ENCODE data around the gene ENGASE. TPM values are rescaled to one million over a fixed set of nuclear protein-coding genes. Genes with fewer than 3 reads are reported as not detected.

Gene ENGASE
- total RNA-seq, 1 experiment from 2014 or later = 34.5 TPM

- no peaks in the 10 kb centered on the region for H3K4me1 Mint-ChIP-seq (ENCODE audit: insufficient read depth, unreplicated experiment)
- no peaks in the 10 kb centered on the region for H3K36me3 Mint-ChIP-seq (ENCODE audit: insufficient read depth, unreplicated experiment)
- peaks cover 46% of the 10 kb centered on the region for H3K27me3 Mint-ChIP-seq (ENCODE audit: insufficient read depth, unreplicated experiment)
- no peaks in the 10 kb centered on the region for H3K9me3 Mint-ChIP-seq (ENCODE audit: unreplicated experiment)
- TF ChIP-seq CTCF (IDR thresholded peaks at IDR 0.05; ENCODE audit: unreplicated experiment) = no peak
- ChIA-PET POLR2A (interaction anchor here (1.4 kb wide), 1 partner anchor 18 kb away, joined by 4 read pairs; no protein-coding TSS in a partner anchor), CTCF (no interaction called here)
- no peak overlapping the region for H3K27ac Mint-ChIP-seq (ENCODE audit: low read depth, unreplicated experiment)
- no peak overlapping the region for H3K4me3 Mint-ChIP-seq (ENCODE audit: unreplicated experiment)
- BruUV-seq (replicated peaks) = no TSS peak
- intact Hi-C loops (cut with micrococcal nuclease) = no loop called here
- DNase-seq (ENCODE audit: unreplicated experiment) = no peak
Observed at GRCh38 chr17:79108232-79108850, 33.7 kb downstream of the ENGASE start.

- Mint-ChIP-seq H3K36me3 (ENCODE audit: insufficient read depth, unreplicated experiment) (no peaks in the 10 kb centered on the region), H3K27ac (ENCODE audit: low read depth, unreplicated experiment) (no peak overlapping the region), H3K27me3 (ENCODE audit: insufficient read depth, unreplicated experiment) (peaks cover 52% of the 10 kb centered on the region), H3K4me1 (ENCODE audit: insufficient read depth, unreplicated experiment) (no peaks in the 10 kb centered on the region), H3K4me3 (ENCODE audit: unreplicated experiment) (no peak overlapping the region), H3K9me3 (ENCODE audit: unreplicated experiment) (no peaks in the 10 kb centered on the region)
- BruUV-seq (replicated peaks) = no TSS peak
- TF ChIP-seq CTCF (IDR thresholded peaks at IDR 0.05; ENCODE audit: unreplicated experiment) = no peak
- ChIA-PET CTCF (no interaction called here), POLR2A (no interaction called here)
- no peak for DNase-seq (ENCODE audit: unreplicated experiment)
- intact Hi-C loops (cut with micrococcal nuclease) = no loop called here
Observed at GRCh38 chr17:79108870-79109269, 34.2 kb downstream of the ENGASE start.

- H3K36me3 Mint-ChIP-seq (ENCODE audit: insufficient read depth, unreplicated experiment) = no peaks in the 10 kb centered on the region
- peak; percentile 25 for TF ChIP-seq CTCF (IDR thresholded peaks at IDR 0.05; ENCODE audit: unreplicated experiment)
- POLR2A ChIA-PET = no interaction called here
Observed at GRCh38 chr17:79109584-79109983, 35.0 kb downstream of the ENGASE start.

GRCh38 chr17:79111097-79111496, 36.5 kb downstream of the ENGASE start:
- no TSS peak for BruUV-seq (replicated peaks)
- no peak for DNase-seq (ENCODE audit: unreplicated experiment)
- H3K9me3 Mint-ChIP-seq (ENCODE audit: unreplicated experiment) = no peaks in the 10 kb centered on the region
- H3K27ac Mint-ChIP-seq (ENCODE audit: low read depth, unreplicated experiment) = no peak overlapping the region
- no peak overlapping the region for H3K4me3 Mint-ChIP-seq (ENCODE audit: unreplicated experiment)
- intact Hi-C loops (cut with micrococcal nuclease) = no loop called here
- H3K36me3 Mint-ChIP-seq (ENCODE audit: insufficient read depth, unreplicated experiment) = no peaks in the 10 kb centered on the region
- ChIA-PET POLR2A (interaction anchor here (0.6 kb wide), 1 partner anchor 152 kb away, joined by 3 read pairs; no protein-coding TSS in a partner anchor), CTCF (no interaction called here)
- peaks cover 60% of the 10 kb centered on the region for H3K27me3 Mint-ChIP-seq (ENCODE audit: insufficient read depth, unreplicated experiment)
- TF ChIP-seq CTCF (IDR thresholded peaks at IDR 0.05; ENCODE audit: unreplicated experiment) = no peak
- H3K4me1 Mint-ChIP-seq (ENCODE audit: insufficient read depth, unreplicated experiment) = peaks cover 10% of the 10 kb centered on the region

More at GRCh38 chr17:79109584-79109983, 35.0 kb downstream of the ENGASE start:
- DNase-seq (ENCODE audit: unreplicated experiment) = no peak
- H3K27me3 Mint-ChIP-seq (ENCODE audit: insufficient read depth, unreplicated experiment) = peaks cover 59% of the 10 kb centered on the region
- H3K4me1 Mint-ChIP-seq (ENCODE audit: insufficient read depth, unreplicated experiment) = peaks cover 7% of the 10 kb centered on the region
- CTCF ChIA-PET = no interaction called here
- no peaks in the 10 kb centered on the region for H3K9me3 Mint-ChIP-seq (ENCODE audit: unreplicated experiment)
- H3K27ac Mint-ChIP-seq (ENCODE audit: low read depth, unreplicated experiment) = no peak overlapping the region
- BruUV-seq (replicated peaks) = no TSS peak
- H3K4me3 Mint-ChIP-seq (ENCODE audit: unreplicated experiment) = no peak overlapping the region
- intact Hi-C loops (cut with micrococcal nuclease) = no loop called here

Measured in MCF 10A (cell line).